ENCODE results near the gene JAKMIP1. TPM values are rescaled to one million over a fixed set of nuclear protein-coding genes. Genes with fewer than 3 reads are reported as not detected.

The JAKMIP1 gene
- total RNA-seq, 3 donors from 2014 or later, result 0.63 to 2.1 TPM; not detected in 1

GRCh38 chr4:6175426-6175825, 24.9 kb downstream of the JAKMIP1 start:
- Histone ChIP-seq H3K36me3 (ENCODE audit: low read depth) (no peaks in the 10 kb centered on the region), H3K9me3 (no peaks in the 10 kb centered on the region), H3K4me1 (ENCODE audit: low read depth) (no peaks in the 10 kb centered on the region), H3K4me3 (no peak overlapping the region)
- DNase-seq (no peak), ATAC-seq (no peak)
- TF ChIP-seq CTCF (IDR thresholded peaks at IDR 0.05), result no peak
- intact Hi-C loops (cut with DNase I, micrococcal nuclease), result no loop called here

- Histone ChIP-seq H3K9me3 (no peaks in the 10 kb centered on the region), H3K36me3 (ENCODE audit: low read depth) (no peaks in the 10 kb centered on the region), H3K4me1 (ENCODE audit: low read depth) (no peaks in the 10 kb centered on the region), H3K4me3 (no peak overlapping the region)
- no peak for TF ChIP-seq CTCF (IDR thresholded peaks at IDR 0.05)
- intact Hi-C loops (cut with DNase I, micrococcal nuclease), result no loop called here
- DNase-seq (no peak), ATAC-seq (no peak)
These were observed 27.5 kb downstream of the JAKMIP1 start for GRCh38 chr4:6172927-6173200.

- Histone ChIP-seq H3K4me3 (no peak overlapping the region), H3K9me3 (no peaks in the 10 kb centered on the region), H3K4me1 (ENCODE audit: low read depth) (no peaks in the 10 kb centered on the region), H3K36me3 (ENCODE audit: low read depth) (no peaks in the 10 kb centered on the region)
- TF ChIP-seq CTCF (IDR thresholded peaks at IDR 0.05), result no peak
- intact Hi-C loops (cut with DNase I, micrococcal nuclease), result no loop called here
- ATAC-seq (no peak), DNase-seq (no peak)
These were observed 28.0 kb downstream of the JAKMIP1 start for GRCh38 chr4:6172093-6172926.

- Histone ChIP-seq H3K4me1 (ENCODE audit: low read depth) (no peaks in the 10 kb centered on the region), H3K36me3 (ENCODE audit: low read depth) (no peaks in the 10 kb centered on the region), H3K9me3 (no peaks in the 10 kb centered on the region), H3K4me3 (no peak overlapping the region)
- DNase-seq, result no peak
- no peak for ATAC-seq
- no peak for TF ChIP-seq CTCF (IDR thresholded peaks at IDR 0.05)
- intact Hi-C loops (cut with DNase I, micrococcal nuclease), result no loop called here
These were observed 31.1 kb downstream of the JAKMIP1 start for GRCh38 chr4:6169239-6169638.

- no peak for ATAC-seq
- DNase-seq, result no peak
- no peak for TF ChIP-seq CTCF (IDR thresholded peaks at IDR 0.05)
- H3K9me3 ChIP-seq, result no peaks in the 10 kb centered on the region
- H3K36me3 ChIP-seq (ENCODE audit: low read depth), result no peaks in the 10 kb centered on the region
- no peaks in the 10 kb centered on the region for H3K4me1 ChIP-seq (ENCODE audit: low read depth)
- intact Hi-C loops (cut with DNase I, micrococcal nuclease), result no loop called here
- H3K4me3 ChIP-seq, result no peak overlapping the region
These were observed 34.6 kb downstream of the JAKMIP1 start for GRCh38 chr4:6165766-6166165.

- DNase-seq (no peak), ATAC-seq (no peak)
- no peaks in the 10 kb centered on the region for H3K36me3 ChIP-seq (ENCODE audit: low read depth)
- H3K4me1 ChIP-seq (ENCODE audit: low read depth), result no peaks in the 10 kb centered on the region
- H3K9me3 ChIP-seq, result no peaks in the 10 kb centered on the region
- intact Hi-C loops (cut with DNase I, micrococcal nuclease), result no loop called here
- TF ChIP-seq CTCF (IDR thresholded peaks at IDR 0.05), result no peak
- no peak overlapping the region for H3K4me3 ChIP-seq
These were observed 37.5 kb downstream of the JAKMIP1 start for GRCh38 chr4:6162885-6163284.
